KMS-11 (cell line): ENCODE results near the gene POLL.
A peak's percentile ranks its signal among the peaks of the same experiment; 100 is the strongest.

Experiments
- H2AFZ ChIP-seq: fragments of 200-600 bp; sonication (generic); 2 replicates; pipeline ENCODE4 v1.6.1; 2016; ENCODE audit warnings: antibody characterized with exemption, mixed run types, low read depth
- H3K27ac ChIP-seq: fragments of 200-600 bp; sonication (generic); 2 replicates; pipeline ENCODE4 v1.6.1; 2016; ENCODE audit warnings: mild to moderate bottlenecking, mixed run types
- H3K27me3 ChIP-seq: fragments of 200-600 bp; sonication (generic); 2 replicates; pipeline ENCODE4 v1.6.1; 2017; ENCODE audit warnings: mild to moderate bottlenecking, low read depth, mixed run types, moderate library complexity; ENCODE audit not compliant: insufficient read depth
- H3K36me3 ChIP-seq: fragments of 200-600 bp; sonication (generic); 2 replicates; pipeline ENCODE4 v1.6.1; 2017; ENCODE audit warnings: mild to moderate bottlenecking, mixed run types; ENCODE audit not compliant: insufficient read depth
- H3K4me1 ChIP-seq: fragments of 200-600 bp; sonication (generic); 2 replicates; pipeline ENCODE4 v1.6.1; 2016; ENCODE audit warnings: mild to moderate bottlenecking, low read depth, mixed run types; ENCODE audit not compliant: poor library complexity, severe bottlenecking
- H3K4me2 ChIP-seq: fragments of 200-600 bp; sonication (generic); 2 replicates; pipeline ENCODE4 v1.7.0; 2016; ENCODE audit warnings: mild to moderate bottlenecking, mixed run types
- H3K4me3 ChIP-seq: fragments of 200-600 bp; sonication (generic); IDR thresholded peaks from 2 replicates; pipeline ENCODE4 v1.6.1; 2017; ENCODE audit warnings: low read depth, low read length, mixed read lengths; ENCODE audit not compliant: insufficient read depth
- H3K79me2 ChIP-seq: fragments of 200-600 bp; sonication (generic); 2 replicates; pipeline ENCODE4 v1.6.1; 2016; ENCODE audit warnings: low read depth, mixed run types; ENCODE audit not compliant: insufficient read depth
- H3K9ac ChIP-seq: fragments of 200-600 bp; sonication (generic); 2 replicates; pipeline ENCODE4 v1.6.1; 2016; ENCODE audit warnings: mild to moderate bottlenecking, mixed run types
- H4K20me1 ChIP-seq: fragments of 200-600 bp; sonication (generic); 2 replicates; pipeline ENCODE4 v1.6.1; 2016; ENCODE audit warnings: mild to moderate bottlenecking, mixed run types; ENCODE audit not compliant: insufficient read depth
- CTCF ChIP-seq: fragments of 200-600 bp; sonication (generic); conservative IDR thresholded peaks from 2 replicates; pipeline ENCODE4 v1.6.1; 2017; ENCODE audit warnings: low read depth, mild to moderate bottlenecking, antibody characterized with exemption, low read length, moderate library complexity, mixed read lengths

Gene POLL

DNA sequence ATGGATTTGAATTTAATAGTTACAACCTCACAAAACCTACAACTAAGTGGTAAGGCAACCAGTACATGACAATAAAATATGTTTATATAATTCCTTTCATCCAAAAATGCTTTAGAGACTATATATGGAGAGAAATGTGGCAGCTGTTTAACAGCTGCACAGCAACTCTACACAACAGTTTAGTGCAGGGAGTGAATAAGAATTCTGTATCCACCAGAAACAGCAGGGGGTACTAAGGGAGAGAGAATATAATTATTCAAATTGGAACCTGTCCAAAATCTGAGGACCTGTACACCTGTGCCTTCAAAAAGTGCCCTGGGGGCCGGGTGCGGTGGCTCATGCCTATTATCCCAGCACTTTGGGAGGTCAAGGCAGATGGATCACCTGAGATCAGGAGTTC is 49.6 kb downstream of the POLL start:
- H3K79me2 ChIP-seq, result no peaks in the 10 kb centered on the region
- H3K27ac ChIP-seq, result no peak overlapping the region
- H3K36me3 ChIP-seq, result no peaks in the 10 kb centered on the region
- no peak for TF ChIP-seq CTCF
- H3K4me2 ChIP-seq, result no peak overlapping the region
- no peaks in the 10 kb centered on the region for H3K4me1 ChIP-seq
- H3K27me3 ChIP-seq, result no peaks in the 10 kb centered on the region
- no peak overlapping the region for H2AFZ ChIP-seq
- H3K9ac ChIP-seq, result no peak overlapping the region
- H3K4me3 ChIP-seq, result no peak overlapping the region
- H4K20me1 ChIP-seq, result no peaks in the 10 kb centered on the region

GRCh38 chr10:101536800-101537199 is 51.3 kb downstream of the POLL start:
- no peaks in the 10 kb centered on the region for H3K79me2 ChIP-seq
- no peak overlapping the region for H3K4me3 ChIP-seq
- H3K27ac ChIP-seq, result no peak overlapping the region
- H2AFZ ChIP-seq, result no peak overlapping the region
- H3K4me1 ChIP-seq, result no peaks in the 10 kb centered on the region
- TF ChIP-seq CTCF, result peak; percentile 73
- H3K4me2 ChIP-seq, result no peak overlapping the region
- H4K20me1 ChIP-seq, result no peaks in the 10 kb centered on the region
- H3K27me3 ChIP-seq, result no peaks in the 10 kb centered on the region
- H3K36me3 ChIP-seq, result no peaks in the 10 kb centered on the region
- H3K9ac ChIP-seq, result no peak overlapping the region

GRCh38 chr10:101535949-101536348 is 52.1 kb downstream of the POLL start:
- H3K27ac ChIP-seq, result no peak overlapping the region
- H3K4me3 ChIP-seq, result no peak overlapping the region
- H3K27me3 ChIP-seq, result no peaks in the 10 kb centered on the region
- no peak for TF ChIP-seq CTCF
- no peaks in the 10 kb centered on the region for H4K20me1 ChIP-seq
- H3K36me3 ChIP-seq, result no peaks in the 10 kb centered on the region
- no peak overlapping the region for H3K4me2 ChIP-seq
- H2AFZ ChIP-seq, result no peak overlapping the region
- H3K4me1 ChIP-seq, result no peaks in the 10 kb centered on the region
- no peaks in the 10 kb centered on the region for H3K79me2 ChIP-seq
- no peak overlapping the region for H3K9ac ChIP-seq

DNA sequence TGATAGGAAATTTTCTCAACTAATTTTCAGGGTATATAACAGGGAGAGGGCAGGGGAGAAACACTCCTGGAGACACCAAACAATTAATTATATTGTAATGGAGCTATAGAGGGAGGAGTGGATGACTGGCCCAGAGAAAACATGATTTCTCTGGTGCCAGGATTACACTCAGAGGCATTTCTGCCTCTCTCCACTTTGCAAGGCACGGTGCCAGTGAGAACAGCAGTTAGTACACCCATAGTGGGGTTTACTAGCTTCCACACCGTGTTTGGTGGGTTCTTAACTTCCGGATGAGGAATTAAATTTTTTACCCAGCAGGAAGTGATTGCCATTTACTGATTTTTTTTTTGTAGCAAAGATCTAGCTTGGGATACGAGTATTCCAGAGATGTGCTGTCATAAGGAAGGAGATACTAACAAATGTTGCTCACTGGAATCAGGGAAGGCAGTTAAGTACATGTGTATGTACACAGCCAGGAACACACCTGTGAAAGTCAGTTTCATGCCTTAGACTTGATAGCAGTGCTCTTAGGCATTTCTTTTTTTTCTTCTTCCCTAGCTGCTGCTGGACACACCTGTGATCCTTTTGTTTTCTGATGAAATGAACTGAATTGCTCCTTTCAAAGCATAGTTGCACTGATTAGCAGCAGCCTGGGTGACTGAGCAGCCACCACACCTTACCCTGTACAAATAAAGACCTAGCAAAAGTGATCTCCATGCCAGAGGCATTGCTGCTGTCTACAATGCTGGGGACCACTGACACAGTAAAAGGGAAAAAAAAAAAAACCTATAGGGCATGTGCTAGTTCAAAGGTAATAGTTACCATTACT is 58.1 kb downstream of the POLL start:
- H3K27ac ChIP-seq, result no peak overlapping the region
- no peak overlapping the region for H2AFZ ChIP-seq
- no peaks in the 10 kb centered on the region for H4K20me1 ChIP-seq
- H3K4me2 ChIP-seq, result no peak overlapping the region
- H3K27me3 ChIP-seq, result no peaks in the 10 kb centered on the region
- TF ChIP-seq CTCF, result no peak
- no peak overlapping the region for H3K9ac ChIP-seq
- H3K4me3 ChIP-seq, result no peak overlapping the region
- no peaks in the 10 kb centered on the region for H3K79me2 ChIP-seq
- no peaks in the 10 kb centered on the region for H3K36me3 ChIP-seq
- H3K4me1 ChIP-seq, result no peaks in the 10 kb centered on the region
